ENCODE data around the gene ROS1.
"Not testable (repeated sequence)": the region's sequence is repeated elsewhere in the genome, so short reads cannot be mapped to it uniquely, and the experiment has no call there.

Gene ROS1

GRCh38 chr6:117425431-117426153 is at the start of gene ROS1:
TSS of gene ROS1 (minus strand) at chr6:117425942. CDS start at chr6:117425656, 286 bp downstream.
- no peak for DNase-seq

- DNase-seq: no peak
These were observed 47.7 kb upstream of the ROS1 start for GRCh38 chr6:117473401-117473800.

GRCh38 chr6:117472667-117473066 is 46.9 kb upstream of the ROS1 start:
- DNase-seq: no peak

- no peak for DNase-seq
These were observed 44.0 kb upstream of the ROS1 start for GRCh38 chr6:117469791-117470190.

GRCh38 chr6:117469356-117469755 is 43.6 kb upstream of the ROS1 start:
- DNase-seq: no peak

GRCh38 chr6:117468527-117468926 is 42.8 kb upstream of the ROS1 start:
- DNase-seq: not testable (repeated sequence)

GRCh38 chr6:117467876-117468275 is 42.1 kb upstream of the ROS1 start:
- no peak for DNase-seq

GRCh38 chr6:117465691-117466090 is 39.9 kb upstream of the ROS1 start:
- DNase-seq: no peak

GRCh38 chr6:117464700-117465099 is 39.0 kb upstream of the ROS1 start:
- DNase-seq: no peak

- no peak for DNase-seq
These were observed 38.3 kb upstream of the ROS1 start for GRCh38 chr6:117463762-117464665.

- DNase-seq: no peak
These were observed 33.6 kb upstream of the ROS1 start for GRCh38 chr6:117459204-117459944.

- DNase-seq: no peak
These were observed 31.3 kb upstream of the ROS1 start for GRCh38 chr6:117456998-117457397.

GRCh38 chr6:117456250-117456649 is 30.5 kb upstream of the ROS1 start:
- DNase-seq: no peak

GRCh38 chr6:117451671-117452070 is 25.9 kb upstream of the ROS1 start:
- no peak for DNase-seq

GRCh38 chr6:117449549-117450439 is 24.1 kb upstream of the ROS1 start:
- DNase-seq: peak; percentile 19

- no peak for DNase-seq
These were observed 23.2 kb upstream of the ROS1 start for GRCh38 chr6:117448732-117449485.

GRCh38 chr6:117448011-117448410 is 22.3 kb upstream of the ROS1 start:
- no peak for DNase-seq

- DNase-seq: no peak
These were observed 21.1 kb upstream of the ROS1 start for GRCh38 chr6:117446861-117447260.

GRCh38 chr6:117444600-117444999 is 18.9 kb upstream of the ROS1 start:
- DNase-seq: no peak

GRCh38 chr6:117442313-117442712 is 16.6 kb upstream of the ROS1 start:
- DNase-seq: not testable (repeated sequence)

- DNase-seq: no peak
These were observed 16.1 kb upstream of the ROS1 start for GRCh38 chr6:117441824-117442264.
